Measurements from ENCODE around the gene F11R.

- TF ChIP-seq CTCF (IDR thresholded peaks at IDR 0.05) (no peak), EP300 (IDR thresholded peaks at IDR 0.05) (no peak), POLR2A (IDR thresholded peaks at IDR 0.05) (no peak)
These were observed 8.5 kb downstream of the F11R start for GRCh38 chr1:161012420-161012819.
